Thoracic aorta (tissue), 2 donors: ENCODE results near the gene AOPEP. TPM values are rescaled to one million over a fixed set of nuclear protein-coding genes. Genes with fewer than 3 reads are reported as not detected.

Experiments
- ATAC-seq: fragments of 150-250 bp; one replicate; pipeline ENCODE4 v1.8.0; 2017; ENCODE audit warnings: low read depth; ENCODE audit not compliant: insufficient number of reproducible peaks, low FRiP score
- DNase-seq: peaks from one replicate; pipeline ENCODE4 v3.0.0-alpha.2; 2020; ENCODE audit warnings: low spot score
- H3K27ac ChIP-seq, 2 donors: fragments of 200-600 bp; sonication (generic); 1 replicate in 1 of 2; 2 replicates in 1 of 2; pipeline ENCODE4 v1.5.1; 2016; ENCODE audit warnings: mild to moderate bottlenecking in 2 of 2, moderate library complexity in 2 of 2
- H3K27me3 ChIP-seq: fragments of 200-600 bp; sonication (generic); replicated peaks from 2 replicates; pipeline ENCODE4 v1.6.0; 2016; ENCODE audit warnings: mild to moderate bottlenecking; ENCODE audit not compliant: insufficient read depth
- H3K36me3 ChIP-seq: fragments of 200-600 bp; sonication (generic); one replicate; pipeline ENCODE4 v1.5.1; 2016
- H3K4me1 ChIP-seq, 2 donors: fragments of 200-600 bp; sonication (generic); 1 replicate in 1 of 2; 2 replicates in 1 of 2; pipeline versions ENCODE4 v1.5.1 to v1.6.0; 2016; ENCODE audit warnings: low read depth in 2 of 2, mild to moderate bottlenecking in 1 of 2; ENCODE audit not compliant: control insufficient read depth in 1 of 2
- H3K4me3 ChIP-seq: fragments of 200-600 bp; sonication (generic); 2 replicates; pipeline ENCODE4 v1.5.1; 2016; ENCODE audit warnings: mild to moderate bottlenecking
- H3K9me3 ChIP-seq: fragments of 200-600 bp; sonication (generic); 2 replicates; pipeline ENCODE4 v1.5.1; 2016
- total RNA-seq, 2 donors: library from RNA; depleted of rRNA; stranded (reverse); fragments of >200 nt; gene quantifications; one replicate each; pipeline versions ENCODE4 v1.1.0 to v1.2.3, GENCODE V29; 2016
- TF ChIP-seq, protein P1 (sequence below): fragments of 200-600 bp; sonication (generic); IDR thresholded peaks from one replicate; pipeline ENCODE4 v1.5.1; 2019; ENCODE audit warnings: antibody characterized with exemption

The AOPEP gene
- total RNA-seq, 2 donors from 2014 or later, result 494 to 668 TPM

DNA sequence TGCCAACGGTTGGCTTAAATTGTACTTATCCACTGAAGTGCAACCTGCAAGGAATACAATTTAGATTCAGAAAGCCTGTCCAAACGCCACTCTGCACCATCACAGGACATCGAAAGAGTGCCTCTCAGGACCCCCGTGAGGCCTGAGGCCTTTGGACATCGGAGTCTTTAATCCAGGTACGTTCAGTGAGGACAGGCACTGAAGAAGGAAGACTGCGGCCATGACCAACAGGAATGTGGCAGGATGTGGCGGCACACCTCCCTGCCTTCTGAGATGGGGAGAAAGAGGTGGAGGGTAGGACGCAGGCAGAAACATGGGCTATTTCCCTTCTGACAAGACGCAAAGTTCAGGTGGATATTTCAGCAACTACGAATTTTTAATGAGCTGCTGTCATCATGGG, 385.2 kb downstream of the AOPEP start:
- TF ChIP-seq, protein P1, sequence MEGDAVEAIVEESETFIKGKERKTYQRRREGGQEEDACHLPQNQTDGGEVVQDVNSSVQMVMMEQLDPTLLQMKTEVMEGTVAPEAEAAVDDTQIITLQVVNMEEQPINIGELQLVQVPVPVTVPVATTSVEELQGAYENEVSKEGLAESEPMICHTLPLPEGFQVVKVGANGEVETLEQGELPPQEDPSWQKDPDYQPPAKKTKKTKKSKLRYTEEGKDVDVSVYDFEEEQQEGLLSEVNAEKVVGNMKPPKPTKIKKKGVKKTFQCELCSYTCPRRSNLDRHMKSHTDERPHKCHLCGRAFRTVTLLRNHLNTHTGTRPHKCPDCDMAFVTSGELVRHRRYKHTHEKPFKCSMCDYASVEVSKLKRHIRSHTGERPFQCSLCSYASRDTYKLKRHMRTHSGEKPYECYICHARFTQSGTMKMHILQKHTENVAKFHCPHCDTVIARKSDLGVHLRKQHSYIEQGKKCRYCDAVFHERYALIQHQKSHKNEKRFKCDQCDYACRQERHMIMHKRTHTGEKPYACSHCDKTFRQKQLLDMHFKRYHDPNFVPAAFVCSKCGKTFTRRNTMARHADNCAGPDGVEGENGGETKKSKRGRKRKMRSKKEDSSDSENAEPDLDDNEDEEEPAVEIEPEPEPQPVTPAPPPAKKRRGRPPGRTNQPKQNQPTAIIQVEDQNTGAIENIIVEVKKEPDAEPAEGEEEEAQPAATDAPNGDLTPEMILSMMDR, result no peak
- no peak overlapping the region for H3K4me3 ChIP-seq
- H3K36me3 ChIP-seq, result peaks cover 21% of the 10 kb centered on the region
- H3K27ac ChIP-seq, result no peak overlapping the region
- DNase-seq (no peak), ATAC-seq (no peak)
- H3K4me1 ChIP-seq, result peaks cover 25 to 65% of the 10 kb centered on the region in 2 donors
- no peaks in the 10 kb centered on the region for H3K9me3 ChIP-seq
- H3K27me3 ChIP-seq, result no peaks in the 10 kb centered on the region

DNA sequence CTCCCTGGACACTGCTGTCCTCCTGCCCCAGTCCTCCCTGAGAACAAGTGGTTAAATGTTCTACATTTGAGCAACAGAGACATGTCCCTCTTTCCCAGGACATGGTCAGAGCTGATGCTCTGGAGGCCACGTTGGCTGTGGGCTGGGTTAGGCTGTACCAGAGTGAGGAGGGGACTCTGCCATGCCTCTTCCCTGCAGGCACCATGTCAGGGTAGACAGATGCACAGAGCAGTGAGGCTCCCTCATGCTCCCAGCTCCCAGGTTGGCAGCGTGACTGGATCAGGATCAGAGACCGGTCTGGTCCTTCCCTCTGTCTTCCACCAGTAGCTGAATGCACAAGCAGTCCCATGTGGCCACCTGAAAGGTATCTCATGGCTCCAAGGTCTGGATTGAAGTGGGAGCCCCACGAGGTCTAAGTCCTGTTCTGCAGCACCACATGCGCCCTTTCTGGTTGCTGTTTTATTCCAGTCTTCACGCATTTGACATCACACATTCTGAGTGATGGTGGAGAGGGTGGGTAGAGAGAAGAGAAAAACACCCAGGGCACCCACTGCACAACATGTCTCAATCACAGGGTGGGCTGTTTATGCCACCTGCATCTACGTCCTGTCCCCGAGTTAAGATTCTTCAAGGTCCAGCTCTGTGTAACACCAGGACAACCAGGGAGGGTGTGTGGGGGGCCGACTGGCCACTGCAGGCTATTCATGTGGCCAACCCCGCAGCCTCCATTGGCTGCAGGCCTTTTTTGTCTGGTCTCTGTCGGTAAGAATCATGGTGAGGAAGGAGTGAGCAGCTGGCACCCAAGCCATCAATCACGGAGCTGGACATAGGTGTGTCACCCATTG, 386.2 kb downstream of the AOPEP start:
- H3K27me3 ChIP-seq, result no peaks in the 10 kb centered on the region
- peaks cover 21% of the 10 kb centered on the region for H3K36me3 ChIP-seq
- TF ChIP-seq, protein P1, result no peak
- ATAC-seq (no peak), DNase-seq (no peak)
- H3K4me3 ChIP-seq, result no peak overlapping the region
- peaks cover 21 to 65% of the 10 kb centered on the region in 2 donors for H3K4me1 ChIP-seq
- no peaks in the 10 kb centered on the region for H3K9me3 ChIP-seq
- H3K27ac ChIP-seq, result no peak overlapping the region

DNA sequence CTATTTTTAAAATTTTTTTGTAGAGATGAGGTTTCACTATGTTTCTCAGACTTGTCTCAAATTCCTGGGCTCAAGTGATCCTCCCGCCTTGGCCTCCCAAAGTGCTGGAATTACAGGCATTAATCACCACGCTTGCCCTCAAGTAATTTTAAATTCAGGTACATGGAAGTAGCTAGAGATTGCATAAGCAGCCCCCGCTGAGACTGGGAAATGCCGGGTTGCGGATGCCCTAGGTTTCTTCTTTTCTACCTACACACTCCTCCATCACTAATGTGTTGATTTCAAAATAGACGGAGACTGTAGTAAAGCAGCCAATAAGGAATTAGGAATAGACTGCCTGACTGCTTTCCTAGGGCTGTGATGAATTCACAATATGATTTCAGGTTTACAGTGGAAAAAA, 388.6 kb downstream of the AOPEP start:
- H3K9me3 ChIP-seq, result no peaks in the 10 kb centered on the region
- peaks cover 25 to 65% of the 10 kb centered on the region in 2 donors for H3K4me1 ChIP-seq
- DNase-seq (no peak), ATAC-seq (no peak)
- peaks cover 21% of the 10 kb centered on the region for H3K36me3 ChIP-seq
- H3K27me3 ChIP-seq, result no peaks in the 10 kb centered on the region
- TF ChIP-seq, protein P1, result no peak
- no peak overlapping the region for H3K4me3 ChIP-seq
- H3K27ac ChIP-seq, result peak overlapping the region; percentile 10 to 73

DNA sequence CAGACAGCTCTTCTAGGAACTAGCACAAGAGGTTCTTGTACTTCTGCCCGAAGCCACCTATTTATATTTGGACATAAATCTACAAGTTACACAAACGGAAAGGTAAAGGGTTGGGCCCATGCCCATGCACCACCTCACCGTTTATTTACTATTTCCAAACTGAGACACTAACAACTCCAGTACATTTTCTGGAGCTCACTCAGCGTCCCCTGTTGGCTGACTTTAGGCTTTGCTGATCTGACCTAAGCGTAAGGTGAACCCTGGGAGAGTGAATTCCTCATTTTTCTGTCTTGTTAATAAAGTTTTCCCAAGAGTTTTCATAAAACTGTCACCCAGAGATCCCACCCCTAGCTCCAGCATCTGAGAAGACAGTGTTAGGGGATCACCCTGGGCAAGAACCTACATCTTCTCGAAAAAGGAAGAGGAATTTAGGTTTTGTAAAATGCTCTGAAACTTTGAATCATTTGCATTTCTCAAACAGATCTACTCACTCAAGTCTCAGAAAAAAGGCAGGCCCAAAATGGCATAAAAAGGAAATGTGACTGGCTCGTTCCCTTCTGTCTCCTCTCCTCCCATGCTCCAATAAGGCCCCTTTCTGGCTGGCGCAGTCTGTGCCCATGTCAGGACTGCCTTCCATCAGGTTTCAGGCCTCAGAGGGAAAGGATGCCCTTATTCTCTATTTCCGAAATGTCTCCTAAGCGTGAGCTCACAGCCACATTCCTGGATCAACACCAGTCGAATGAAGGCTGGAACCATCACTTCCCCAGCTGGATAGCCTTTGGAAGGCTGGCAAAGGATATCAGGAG, 389.7 kb downstream of the AOPEP start:
- Histone ChIP-seq H3K4me3 (no peak overlapping the region), H3K9me3 (no peaks in the 10 kb centered on the region), H3K4me1 (peaks cover 27 to 66% of the 10 kb centered on the region in 2 donors), H3K36me3 (peaks cover 17% of the 10 kb centered on the region), H3K27me3 (no peaks in the 10 kb centered on the region), H3K27ac (peak overlapping the region; percentile 73 to 74)
- ATAC-seq (no peak), DNase-seq (no peak)
- TF ChIP-seq, protein P1, result peak; percentile 20

DNA sequence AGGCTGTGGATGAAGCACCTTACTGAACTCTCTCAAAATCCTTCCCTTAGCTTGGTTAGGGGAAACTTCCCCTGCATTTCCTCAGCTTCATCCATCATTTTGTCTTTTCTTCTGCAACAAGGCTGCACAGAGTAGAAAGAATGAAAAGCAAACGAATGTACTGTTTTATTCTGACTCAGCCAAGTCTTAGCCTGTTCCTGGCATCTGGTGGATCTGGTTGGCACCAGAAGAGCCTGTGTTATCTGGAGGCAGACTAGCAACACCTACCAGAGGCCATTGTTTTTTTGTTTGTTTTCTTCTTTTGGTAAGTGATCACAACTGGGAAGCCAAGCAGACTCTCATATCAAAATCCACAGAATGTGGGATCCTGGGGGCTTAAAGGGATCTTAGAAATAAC, 390.3 kb downstream of the AOPEP start:
- Histone ChIP-seq H3K27ac (peak overlapping the region; percentile 73 to 74), H3K4me3 (no peak overlapping the region), H3K4me1 (peaks cover 27 to 70% of the 10 kb centered on the region in 2 donors), H3K27me3 (no peaks in the 10 kb centered on the region), H3K9me3 (no peaks in the 10 kb centered on the region), H3K36me3 (peaks cover 11% of the 10 kb centered on the region)
- ATAC-seq (peak; percentile 30), DNase-seq (no peak)
- TF ChIP-seq, protein P1, result no peak
